Fibroblast of skin of abdomen (primary cell): Measurements from ENCODE around the gene HPF1.
"Not testable (repeated sequence)": the region's sequence is repeated elsewhere in the genome, so short reads cannot be mapped to it uniquely, and the experiment has no call there.

Experiments used
- DNase-seq: peaks from one replicate; pipeline ENCODE4 v3.0.0-alpha.2; 2013

Gene HPF1

GRCh38 chr4:169738604-169739003, 19.1 kb downstream of the HPF1 start:
- DNase-seq = not testable (repeated sequence)

DNA sequence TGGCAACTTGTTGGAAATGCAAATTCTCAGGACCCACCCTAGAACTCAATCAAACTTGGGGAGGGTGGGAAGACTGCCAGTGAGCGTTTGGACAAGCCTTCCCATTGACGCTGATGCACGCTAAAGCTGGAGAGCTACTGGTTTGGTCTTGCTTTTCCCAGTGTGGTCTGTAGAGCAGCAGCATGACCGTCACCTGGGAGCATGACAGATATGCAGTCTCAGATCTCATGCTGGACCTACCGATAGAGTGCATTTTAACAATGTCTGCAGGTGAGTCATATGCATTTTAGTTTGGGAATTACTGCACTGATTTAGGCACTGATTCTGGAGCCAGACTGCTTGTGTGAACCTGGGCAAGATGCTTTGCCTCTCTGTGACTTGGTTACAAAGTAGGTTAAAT, 27.2 kb downstream of the HPF1 start:
- DNase-seq = no peak

DNA sequence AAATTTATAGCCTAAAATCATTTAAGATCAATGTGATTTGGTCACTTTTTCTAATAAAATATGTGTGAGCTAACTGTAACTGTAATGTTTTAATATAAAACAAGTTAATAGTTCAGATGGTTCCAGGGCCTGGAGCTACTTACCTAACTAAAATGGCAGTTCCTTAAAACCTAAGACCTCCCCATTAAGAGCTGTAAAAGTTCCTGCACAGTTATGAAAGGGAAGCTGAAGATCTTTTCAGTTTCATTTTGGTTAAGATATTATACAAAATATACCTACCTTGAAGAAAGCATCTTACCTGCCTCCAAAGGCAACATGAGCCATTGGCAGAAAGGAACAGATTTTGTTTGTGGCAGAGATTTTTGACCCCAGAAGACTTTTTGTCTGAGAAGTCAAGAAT, 30.1 kb downstream of the HPF1 start:
- DNase-seq = no peak

DNA sequence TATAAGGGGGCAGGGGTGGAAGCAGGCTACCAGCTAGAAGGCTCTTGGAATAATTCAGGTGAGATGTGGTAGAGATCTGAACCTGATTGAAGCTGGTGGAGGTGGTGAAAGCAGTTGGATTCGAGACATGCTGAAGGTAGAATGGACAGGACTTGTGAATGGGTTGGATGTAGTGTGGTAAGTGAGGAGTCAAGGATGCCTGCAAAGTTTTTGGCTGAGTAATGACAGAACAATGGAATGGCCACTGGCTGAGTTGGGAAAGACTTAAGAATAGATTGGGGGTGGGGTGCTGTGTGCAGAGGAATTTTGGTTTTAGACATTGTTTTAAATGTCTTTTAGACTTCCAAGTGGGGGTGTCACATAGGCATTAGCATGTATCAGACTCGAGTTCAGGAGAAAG, 33.5 kb downstream of the HPF1 start:
- DNase-seq = peak; percentile 86

GRCh38 chr4:169723207-169723965, 34.4 kb downstream of the HPF1 start:
- DNase-seq = peak; percentile 12

DNA sequence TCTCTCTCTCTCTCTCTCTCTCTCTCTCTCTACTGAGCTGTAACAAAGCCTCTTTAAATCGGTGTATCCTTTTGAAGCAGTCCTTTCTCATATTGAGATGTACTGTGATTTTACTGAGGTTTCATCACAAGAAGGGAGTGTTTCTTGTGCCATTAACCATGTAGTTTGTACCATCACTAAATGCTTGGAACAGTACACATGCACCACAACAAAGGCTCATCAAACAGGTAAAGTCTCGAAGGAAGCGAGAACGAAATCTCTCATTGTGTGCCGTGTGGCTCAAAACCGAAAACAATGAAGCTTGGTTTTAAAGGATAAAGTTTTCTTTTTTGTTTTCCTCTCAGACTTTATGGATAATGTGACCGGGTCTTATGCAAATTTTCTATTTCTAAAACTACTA, 37.2 kb downstream of the HPF1 start:
- DNase-seq = no peak

DNA sequence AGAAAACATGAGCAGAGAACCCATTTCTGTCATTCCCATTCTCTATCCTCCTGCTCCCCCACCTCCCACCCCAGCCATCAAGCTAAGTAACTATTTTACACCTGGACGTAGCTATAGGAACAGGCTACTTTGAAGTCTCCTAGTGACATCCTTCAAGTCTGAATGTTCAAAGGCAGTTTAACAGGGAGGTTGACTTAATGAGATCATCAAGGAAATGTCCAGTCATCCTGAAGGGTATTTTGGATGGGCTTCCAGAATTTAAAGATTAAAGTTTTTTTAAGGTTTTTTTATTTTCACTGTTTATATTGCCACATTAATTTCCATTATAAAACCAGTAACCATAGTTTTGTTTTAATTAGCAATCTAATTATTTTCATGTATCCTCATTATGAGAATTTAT, 41.1 kb downstream of the HPF1 start:
- DNase-seq = peak; percentile 13

- no peak for DNase-seq
These were observed 41.9 kb downstream of the HPF1 start for GRCh38 chr4:169715826-169716225.

GRCh38 chr4:169707958-169708643, 49.6 kb downstream of the HPF1 start:
- no peak for DNase-seq

GRCh38 chr4:169698331-169698730, 59.4 kb downstream of the HPF1 start:
- DNase-seq = no peak

DNA sequence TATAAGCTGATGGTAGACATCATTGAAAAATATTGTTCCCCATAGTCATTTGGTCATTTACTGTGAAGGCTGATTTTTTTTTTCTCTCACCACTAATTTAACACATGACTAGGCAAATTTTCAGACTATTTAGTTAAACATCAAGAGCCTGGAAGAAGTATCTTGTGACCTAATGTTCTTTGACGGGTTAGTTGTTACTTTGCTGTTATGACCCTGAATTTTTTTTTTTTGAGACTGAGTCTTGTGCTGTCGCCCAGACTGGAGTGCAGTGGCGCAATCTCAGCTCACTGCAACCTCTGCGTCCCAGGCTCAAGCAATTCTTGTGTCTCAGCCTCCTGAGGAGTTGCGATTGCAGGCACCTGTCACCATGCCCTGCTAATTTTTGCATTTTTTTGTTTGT, 67.0 kb downstream of the HPF1 start:
- DNase-seq = no peak

GRCh38 chr4:169689681-169690080, 68.1 kb downstream of the HPF1 start:
- no peak for DNase-seq

DNA sequence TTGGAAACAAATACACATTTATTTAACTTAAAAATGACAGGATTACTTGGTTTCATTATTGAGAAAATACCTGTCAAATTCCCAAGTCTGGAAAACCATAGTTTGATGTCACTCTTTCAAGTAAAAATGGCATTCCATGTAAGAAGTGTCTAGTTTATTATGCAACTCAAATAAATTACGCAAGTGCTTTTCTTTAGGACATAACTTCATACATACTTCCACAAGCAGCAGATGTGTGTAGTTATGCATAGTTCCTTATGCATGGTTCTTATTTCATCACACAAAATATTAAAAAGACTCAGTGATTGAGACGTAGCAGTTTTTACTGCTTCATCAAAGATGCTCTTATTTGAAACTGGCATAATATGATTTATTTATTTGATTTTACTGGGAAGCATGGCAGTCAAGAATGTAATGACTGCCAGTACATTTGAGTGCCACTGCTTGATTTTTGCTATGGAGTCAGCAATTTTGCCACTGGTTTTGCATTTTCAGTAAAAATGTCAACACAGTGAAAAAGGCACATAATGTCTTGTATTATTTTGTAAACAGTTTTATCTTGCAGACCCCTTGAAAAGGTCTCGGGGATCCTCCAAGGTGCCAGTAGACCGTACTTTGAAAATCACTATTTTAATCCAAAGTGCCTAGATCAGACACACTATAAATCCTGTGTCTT, 75.2 kb downstream of the HPF1 start:
- peak; percentile 66 for DNase-seq
